H1 (cell line): Measurements from ENCODE around the gene TLE1. TPM values are rescaled to one million over a fixed set of nuclear protein-coding genes. Genes with fewer than 3 reads are reported as not detected.

Experiments used
- CTCF ChIA-PET: fragments of 300-600 bp; sonication (Branson Sonifier 250); formaldehyde crosslinking; loops from one replicate; lab custom pipeline; 2021; ENCODE audit not compliant: partially characterized antibody; lab: Charles Lee
- POLR2A ChIA-PET: fragments of 300-600 bp; sonication (Branson Sonifier 250); formaldehyde crosslinking; loops from one replicate; lab custom pipeline; 2021; ENCODE audit warnings: inconsistent platforms; ENCODE audit not compliant: partially characterized antibody; lab: Charles Lee
- DNase-seq, 2 experiments: peaks; one replicate each; pipeline versions ENCODE4 v3.0.0 to v3.0.0-alpha.2; 2010 to 2022; ENCODE audit warnings: low spot score in 2 of 2, low read depth in 1 of 2, mixed read lengths in 1 of 2
- FAIRE-seq: peaks from 2 replicates; lab custom pipeline; 2011; peaks lifted over from hg19 to GRCh38; lab: Jason Lieb, UNC
- H2AFZ ChIP-seq: 2 replicates; pipeline ENCODE4 v1.8.1; 2012; ENCODE audit warnings: low read length, inconsistent platforms
- H2AK5ac ChIP-seq: 2 replicates; pipeline ENCODE4 v1.6.1; 2013; ENCODE audit warnings: low read depth, low read length
- H2BK120ac ChIP-seq: replicated peaks from 2 replicates; pipeline ENCODE3; 2013; ENCODE audit warnings: low read depth, low read length, inconsistent platforms
- H2BK12ac ChIP-seq: 2 replicates; pipeline ENCODE4 v1.6.1; 2013; ENCODE audit warnings: low read depth, low read length
- H2BK15ac ChIP-seq: 2 replicates; pipeline ENCODE4 v1.6.1; 2013; ENCODE audit warnings: low read length
- H2BK20ac ChIP-seq: 2 replicates; pipeline ENCODE4 v1.6.1; 2013; ENCODE audit warnings: low read length
- H2BK5ac ChIP-seq: 2 replicates; pipeline ENCODE4 v1.6.1; 2013; ENCODE audit warnings: low read depth, low read length
- H3K14ac ChIP-seq: 2 replicates; pipeline ENCODE4 v1.6.1; 2013; ENCODE audit warnings: inconsistent platforms; ENCODE audit not compliant: insufficient read length
- H3K18ac ChIP-seq: 2 replicates; pipeline ENCODE4 v1.6.1; 2013; ENCODE audit warnings: low read length; ENCODE audit errors: extremely low read depth
- H3K23ac ChIP-seq: 2 replicates; pipeline ENCODE4 v1.6.1; 2013; ENCODE audit warnings: inconsistent platforms; ENCODE audit not compliant: insufficient read length
- H3K23me2 ChIP-seq: 2 replicates; pipeline ENCODE4 v1.6.1; 2013; ENCODE audit warnings: low read depth, low read length
- H3K27ac ChIP-seq: 2 replicates; pipeline ENCODE4 v1.6.1; 2011; ENCODE audit warnings: low read depth, low read length, inconsistent platforms
- H3K27me3 ChIP-seq, 4 experiments: replicated peaks in 1 of 4; 1 replicate in 1 of 4; 2 replicates in 3 of 4; pipeline versions ENCODE4 v1.6.1 to v1.8.1; 2011 to 2013; ENCODE audit warnings: low read length in 3 of 4, mild to moderate bottlenecking in 3 of 4, inconsistent platforms in 2 of 4, mixed read lengths in 2 of 4, moderate library complexity in 1 of 4; ENCODE audit not compliant: control insufficient read depth in 3 of 4, insufficient read depth in 3 of 4; ENCODE audit errors: extremely low read depth in 1 of 4
- H3K36me3 ChIP-seq, 4 experiments: 2 replicates each; pipeline versions ENCODE4 v1.6.1 to v1.8.1; 2011 to 2013; ENCODE audit warnings: mild to moderate bottlenecking in 4 of 4, low read length in 3 of 4, moderate library complexity in 2 of 4, control low read depth in 1 of 4, inconsistent platforms in 1 of 4; ENCODE audit not compliant: insufficient read depth in 4 of 4, control insufficient read depth in 2 of 4
- H3K4ac ChIP-seq: replicated peaks from 2 replicates; pipeline ENCODE3; 2013; ENCODE audit warnings: low read length, low read depth, mixed read lengths, inconsistent platforms; ENCODE audit not compliant: insufficient read length
- H3K4me1 ChIP-seq, 4 experiments: replicated peaks in 1 of 4; 1 replicate in 1 of 4; 2 replicates in 3 of 4; pipeline versions ENCODE4 v1.6.1 to v1.8.1; 2011 to 2013; ENCODE audit warnings: low read length in 3 of 4, inconsistent platforms in 2 of 4, mixed read lengths in 1 of 4; ENCODE audit not compliant: insufficient read depth in 4 of 4, control insufficient read depth in 3 of 4
- H3K4me2 ChIP-seq, 2 experiments: 2 replicates each; pipeline versions ENCODE4 v1.6.1 to v1.8.1; 2011 to 2013; ENCODE audit warnings: low read depth in 2 of 2, low read length in 2 of 2, control low read depth in 1 of 2, inconsistent platforms in 1 of 2, mild to moderate bottlenecking in 1 of 2; ENCODE audit not compliant: insufficient read depth in 1 of 2
- H3K4me3 ChIP-seq, 4 experiments: fragments of 200-600, 300-600 bp in 1 of 4; sonication (generic), shearing (Covaris generic), sonication (Bioruptor Twin) in 1 of 4; 2 replicates each; pipeline versions ENCODE4 v1.5.1 to v1.8.1; 2011 to 2016; ENCODE audit warnings: low read length in 4 of 4, low read depth in 3 of 4, control low read depth in 2 of 4, inconsistent platforms in 2 of 4, mild to moderate bottlenecking in 2 of 4, mixed read lengths in 1 of 4, moderate library complexity in 1 of 4; ENCODE audit not compliant: insufficient read depth in 2 of 4; ENCODE audit errors: extremely low read depth in 1 of 4
- H3K56ac ChIP-seq: replicated peaks from 2 replicates; pipeline ENCODE3; 2013; ENCODE audit warnings: low read depth, mild to moderate bottlenecking, mixed read lengths, low read length, inconsistent platforms; ENCODE audit not compliant: insufficient read length
- H3K79me1 ChIP-seq: 2 replicates; pipeline ENCODE4 v1.6.1; 2013; ENCODE audit warnings: low read depth, low read length, control low read depth
- H3K79me2 ChIP-seq, 2 experiments: 2 replicates each; pipeline versions ENCODE4 v1.6.1 to v1.8.1; 2012 to 2013; ENCODE audit warnings: low read length in 2 of 2, mild to moderate bottlenecking in 2 of 2, inconsistent platforms in 1 of 2; ENCODE audit not compliant: insufficient read depth in 2 of 2, control insufficient read depth in 1 of 2
- H3K9ac ChIP-seq, 4 experiments: replicated peaks in 1 of 4; 1 replicate in 1 of 4; 2 replicates in 3 of 4; pipeline versions ENCODE4 v1.6.1 to v1.8.1; 2011 to 2013; ENCODE audit warnings: low read depth in 3 of 4, low read length in 3 of 4, control low read depth in 2 of 4, mild to moderate bottlenecking in 2 of 4, moderate library complexity in 2 of 4, inconsistent platforms in 1 of 4; ENCODE audit errors: extremely low read depth in 1 of 4
- H3K9me3 ChIP-seq, 2 experiments: 2 replicates each; pipeline versions ENCODE4 v1.6.1 to v1.8.1; 2012 to 2013; ENCODE audit warnings: mild to moderate bottlenecking in 2 of 2, moderate library complexity in 2 of 2, control low read depth in 1 of 2, inconsistent platforms in 1 of 2, low read depth in 1 of 2, low read length in 1 of 2, mixed read lengths in 1 of 2; ENCODE audit not compliant: insufficient read depth in 2 of 2
- H4K20me1 ChIP-seq, 2 experiments: replicated peaks in 1 of 2; 2 replicates each; pipeline versions ENCODE3 to v1.8.1; 2011 to 2013; ENCODE audit warnings: inconsistent platforms in 2 of 2, low read length in 2 of 2, mild to moderate bottlenecking in 1 of 2; ENCODE audit not compliant: insufficient read depth in 2 of 2, control insufficient read depth in 1 of 2
- H4K5ac ChIP-seq: 2 replicates; pipeline ENCODE4 v1.6.1; 2013; ENCODE audit warnings: low read length, low read depth, mixed read lengths, inconsistent platforms; ENCODE audit not compliant: insufficient read length
- H4K8ac ChIP-seq: 2 replicates; pipeline ENCODE4 v1.8.0; 2013; ENCODE audit warnings: mild to moderate bottlenecking, moderate library complexity, low read length, inconsistent platforms; ENCODE audit not compliant: insufficient read depth; ENCODE audit errors: extremely low read depth
- H4K91ac ChIP-seq: replicated peaks from 2 replicates; pipeline ENCODE3; 2013; ENCODE audit warnings: low read length, mixed read lengths, inconsistent platforms; ENCODE audit not compliant: insufficient read length
- BACH1 ChIP-seq: IDR thresholded peaks from 2 replicates; pipeline ENCODE4 v1.6.1; 2012; ENCODE audit warnings: low read length, improper control_type of control experiment
- CBX8 ChIP-seq: fragments of 300-800, 300-1000 bp; sonication (generic); IDR thresholded peaks from 2 replicates; pipeline ENCODE4 v1.7.1; 2016; ENCODE audit warnings: low read depth, low read length, borderline replicate concordance
- CEBPB ChIP-seq: IDR thresholded peaks from 2 replicates; pipeline ENCODE4 v1.6.1; 2012; ENCODE audit warnings: low read depth, low read length
- GABPA ChIP-seq: IDR thresholded peaks from 2 replicates; pipeline ENCODE4 v1.6.1; 2011; ENCODE audit warnings: mild to moderate bottlenecking, low read length, moderate library complexity, borderline replicate concordance; ENCODE audit not compliant: insufficient read depth
- KDM4A ChIP-seq: IDR thresholded peaks from one replicate; pipeline ENCODE4 v1.7.1; 2012; ENCODE audit warnings: low read depth, mild to moderate bottlenecking, moderate library complexity, low read length, inconsistent platforms; ENCODE audit not compliant: severe bottlenecking
- NANOG ChIP-seq: IDR thresholded peaks from 2 replicates; pipeline ENCODE4 v1.6.1; 2011; ENCODE audit warnings: low read length, low read depth, mild to moderate bottlenecking, inconsistent platforms; ENCODE audit not compliant: insufficient read depth, poor library complexity, severe bottlenecking
- POLR2AphosphoS5 ChIP-seq: IDR thresholded peaks from 2 replicates; pipeline ENCODE4 v1.6.1; 2011; ENCODE audit warnings: low read depth, low read length
- RXRA ChIP-seq: IDR thresholded peaks from 2 replicates; pipeline ENCODE4 v1.6.1; 2011; ENCODE audit warnings: low read depth, mild to moderate bottlenecking, low read length, moderate library complexity; ENCODE audit not compliant: insufficient read depth
- SAP30 ChIP-seq: fragments of 300-600 bp; sonication (generic); IDR thresholded peaks from 2 replicates; pipeline ENCODE4 v1.7.1; 2012; ENCODE audit warnings: low read length, moderate library complexity, mild to moderate bottlenecking, inconsistent platforms; ENCODE audit not compliant: insufficient read depth, insufficient replicate concordance
- SIRT6 ChIP-seq: IDR thresholded peaks from one replicate; pipeline ENCODE4 v1.7.1; 2012; ENCODE audit warnings: low read length, inconsistent platforms
- SIX5 ChIP-seq: IDR thresholded peaks from 2 replicates; pipeline ENCODE4 v1.6.1; 2011; ENCODE audit warnings: mild to moderate bottlenecking, low read depth, low read length
- SP4 ChIP-seq: IDR thresholded peaks from 2 replicates; pipeline ENCODE4 v1.6.1; 2012; ENCODE audit warnings: low read length, inconsistent platforms
- WGBS, 2 experiments: shearing (Covaris generic) in 1 of 2; methylation state at CpG; one replicate each; pipeline versions ENCODE4 v1.1.6 to v1.1.7; 2013 to 2015; ENCODE audit warnings: low lambda C conversion rate in 2 of 2, mixed read lengths in 2 of 2, inconsistent platforms in 1 of 2, low coverage in 1 of 2, missing lambda C conversion rate in 1 of 2; ENCODE audit not compliant: insufficient replicate concordance in 2 of 2, insufficient coverage in 1 of 2, insufficient read length in 1 of 2; ENCODE audit errors: extremely low coverage in 1 of 2, missing lambda C conversion rate in 1 of 2; 5-methylcytosine and 5-hydroxymethylcytosine counted together
- polyA plus RNA-seq, 7 experiments: library from polyadenylated mRNA; depleted of rRNA in 3 of 7; stranded (reverse) in 5 of 7; unstranded in 2 of 7; fragments of >200 nt in 5 of 7; fragments of 200-250 nt in 2 of 7; gene quantifications; 1 replicate in 5 of 7; 2 replicates in 1 of 7; 4 replicates in 1 of 7; pipeline versions ENCODE4 v1.2.1 to v1.2.3, GENCODE V29; 2011 to 2013; ENCODE audit warnings: missing spikeins in 2 of 7, mixed read lengths in 2 of 7
- total RNA-seq: library from RNA; stranded (reverse); fragmentation: NEBNext Ultra II Directional; extraction: Animal tissue kit (Norgen Biotek cat#: 25700); gene quantifications from 2 replicates; pipeline ENCODE4 v1.2.1, GENCODE V29; 2021
- TF ChIP-seq, protein P1 (sequence below): IDR thresholded peaks from 2 replicates; pipeline ENCODE4 v1.6.1; 2012; ENCODE audit warnings: low read length, inconsistent platforms

The TLE1 gene
- total and polyA plus RNA-seq, 2 of the 8 experiments (the other 6 are each of a cell fraction or from before 2014, with no cell fraction given) = 81.8 to 91.6 TPM

DNA sequence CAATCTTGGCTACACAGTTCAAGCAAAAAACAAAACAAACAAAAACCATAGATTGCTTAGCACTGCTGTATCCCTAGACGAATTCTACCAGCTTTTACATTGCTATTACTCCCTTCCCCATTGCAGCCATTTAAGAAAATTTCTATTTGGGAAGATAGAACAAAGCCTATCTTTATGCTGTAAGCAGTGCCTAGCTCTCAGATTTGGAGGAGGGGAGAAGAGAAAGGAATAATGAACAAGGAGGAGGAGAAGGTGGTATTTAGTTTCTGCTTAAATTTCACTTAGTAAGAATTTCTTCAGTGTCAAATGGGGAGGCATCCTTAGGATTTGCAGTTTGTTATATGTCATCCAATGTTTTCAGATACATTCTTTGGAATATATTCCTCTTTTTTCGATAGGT is 16.2 kb upstream of the TLE1 start:
- H3K79me2 ChIP-seq = no peaks in the 10 kb centered on the region
- H2BK12ac ChIP-seq = no peak overlapping the region
- no peaks in the 10 kb centered on the region for H3K27me3 ChIP-seq
- no peak for FAIRE-seq
- H4K5ac ChIP-seq = no peak overlapping the region
- ChIA-PET POLR2A (interaction anchor here (1.2 to 2.1 kb wide), 2 partner anchors 10 to 15 kb away, joined by 3 to 6 read pairs; no protein-coding TSS in a partner anchor), CTCF (interaction anchor here (0.6 to 1.7 kb wide), 3 partner anchors 11 to 182 kb away, joined by 3 to 6 read pairs (median 4); no protein-coding TSS in a partner anchor)
- H3K18ac ChIP-seq = no peak overlapping the region
- H2AFZ ChIP-seq = no peak overlapping the region
- no peaks in the 10 kb centered on the region for H3K36me3 ChIP-seq
- H4K8ac ChIP-seq = no peak overlapping the region
- H3K23ac ChIP-seq = no peak overlapping the region
- H2BK15ac ChIP-seq = no peak overlapping the region
- no peak overlapping the region for H2AK5ac ChIP-seq
- 90% methylated on average over 2 of the region's 2 CpGs; no CpG with 5 or more reads in 1 of the 2 experiments for WGBS, 2 experiments
- no peaks in the 10 kb centered on the region for H4K20me1 ChIP-seq
- no peak overlapping the region for H3K27ac ChIP-seq
- H3K14ac ChIP-seq = no peak overlapping the region
- DNase-seq = no peak
- H3K4me3 ChIP-seq = no peak overlapping the region
- no peak overlapping the region for H2BK5ac ChIP-seq
- no peaks in the 10 kb centered on the region for H3K23me2 ChIP-seq
- no peak overlapping the region for H4K91ac ChIP-seq
- no peak overlapping the region for H2BK20ac ChIP-seq
- no peak overlapping the region for H3K4me2 ChIP-seq
- H3K56ac ChIP-seq = no peak overlapping the region
- no peaks in the 10 kb centered on the region for H3K4me1 ChIP-seq
- no peak overlapping the region for H3K9ac ChIP-seq
- H3K9me3 ChIP-seq = no peaks in the 10 kb centered on the region
- no peaks in the 10 kb centered on the region for H3K79me1 ChIP-seq
- no peak overlapping the region for H2BK120ac ChIP-seq
- H3K4ac ChIP-seq = no peak overlapping the region
- TF ChIP-seq GABPA (no peak), SP4 (no peak), BACH1 (no peak), POLR2AphosphoS5 (no peak), KDM4A (no peak), SAP30 (no peak), RXRA (no peak), CEBPB (no peak), SIX5 (no peak), CBX8 (no peak), SIRT6 (no peak), NANOG (no peak)
- TF ChIP-seq, protein P1, sequence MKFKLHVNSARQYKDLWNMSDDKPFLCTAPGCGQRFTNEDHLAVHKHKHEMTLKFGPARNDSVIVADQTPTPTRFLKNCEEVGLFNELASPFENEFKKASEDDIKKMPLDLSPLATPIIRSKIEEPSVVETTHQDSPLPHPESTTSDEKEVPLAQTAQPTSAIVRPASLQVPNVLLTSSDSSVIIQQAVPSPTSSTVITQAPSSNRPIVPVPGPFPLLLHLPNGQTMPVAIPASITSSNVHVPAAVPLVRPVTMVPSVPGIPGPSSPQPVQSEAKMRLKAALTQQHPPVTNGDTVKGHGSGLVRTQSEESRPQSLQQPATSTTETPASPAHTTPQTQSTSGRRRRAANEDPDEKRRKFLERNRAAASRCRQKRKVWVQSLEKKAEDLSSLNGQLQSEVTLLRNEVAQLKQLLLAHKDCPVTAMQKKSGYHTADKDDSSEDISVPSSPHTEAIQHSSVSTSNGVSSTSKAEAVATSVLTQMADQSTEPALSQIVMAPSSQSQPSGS = no peak
